Smooth muscle cell (in vitro differentiated cells): Measurements from ENCODE around the gene RAB3B. TPM values are rescaled to one million over a fixed set of nuclear protein-coding genes. Genes with fewer than 3 reads are reported as not detected.
"Not testable (repeated sequence)": the region's sequence is repeated elsewhere in the genome, so short reads cannot be mapped to it uniquely, and the experiment has no call there.

Experiments
- DNase-seq: peaks from one replicate; lab custom pipeline; 2025; ENCODE audit not compliant: unreplicated experiment; lab: John Stamatoyannopoulos, UW
- H2AFZ ChIP-seq: fragments of 200-600 bp; sonication (generic); 2 replicates; pipeline ENCODE4 v1.6.0; 2016; ENCODE audit warnings: antibody characterized with exemption, low read depth, mild to moderate bottlenecking
- H3F3A ChIP-seq: fragments of 200-600 bp; sonication (generic); 2 replicates; pipeline ENCODE4 v1.6.0; 2017; ENCODE audit warnings: antibody characterized with exemption, low read depth
- H3K27ac ChIP-seq: fragments of 200-600 bp; sonication (generic); 2 replicates; pipeline ENCODE4 v1.5.1; 2016; ENCODE audit warnings: low read depth, mild to moderate bottlenecking
- H3K27me3 ChIP-seq: fragments of 200-600 bp; sonication (generic); 2 replicates; pipeline ENCODE4 v1.6.1; 2016; ENCODE audit warnings: low read depth, mild to moderate bottlenecking
- H3K36me3 ChIP-seq: fragments of 200-600 bp; sonication (generic); 2 replicates; pipeline ENCODE4 v1.5.1; 2016; ENCODE audit warnings: low read depth
- H3K4me1 ChIP-seq: fragments of 200-600 bp; sonication (generic); 2 replicates; pipeline ENCODE4 v1.5.1; 2016; ENCODE audit warnings: low read depth
- H3K4me2 ChIP-seq: fragments of 200-600 bp; sonication (generic); 2 replicates; pipeline ENCODE4 v1.6.0; 2016; ENCODE audit warnings: mild to moderate bottlenecking
- H3K4me3 ChIP-seq: fragments of 200-600 bp; sonication (generic); 2 replicates; pipeline ENCODE4 v1.5.1; 2016; ENCODE audit warnings: mild to moderate bottlenecking
- H3K79me2 ChIP-seq: fragments of 200-600 bp; sonication (generic); 2 replicates; pipeline ENCODE4 v1.6.0; 2016; ENCODE audit warnings: low read depth, mild to moderate bottlenecking
- H3K9ac ChIP-seq: fragments of 200-600 bp; sonication (generic); 2 replicates; pipeline ENCODE4 v1.6.0; 2016; ENCODE audit warnings: low read depth
- H3K9me3 ChIP-seq: fragments of 200-600 bp; sonication (generic); replicated peaks from 2 replicates; pipeline ENCODE4 v1.5.1; 2016; ENCODE audit warnings: low read depth
- H4K20me1 ChIP-seq: fragments of 200-600 bp; sonication (generic); 2 replicates; pipeline ENCODE4 v1.6.0; 2016; ENCODE audit warnings: low read depth
- WGBS: methylation state at CpG from one replicate; pipeline ENCODE4 v1.1.7; 2016; ENCODE audit warnings: low lambda C conversion rate; 5-methylcytosine and 5-hydroxymethylcytosine counted together
- polyA plus RNA-seq: library from polyadenylated mRNA; unstranded; fragments of >200 nt; fragmentation: Nextera tagmentation; extraction: Ambion mirVana; gene quantifications from 2 replicates; pipeline ENCODE4 v1.2.1, GENCODE V29; 2016
- total RNA-seq: library from RNA; depleted of rRNA; stranded (reverse); fragments of >200 nt; gene quantifications from 2 replicates; pipeline ENCODE4 v1.2.3, GENCODE V29; 2014
- TF ChIP-seq, protein P1 (sequence below): fragments of 200-600 bp; sonication (generic); IDR thresholded peaks from 2 replicates; pipeline ENCODE4 v1.5.1; 2017; ENCODE audit warnings: borderline replicate concordance, mild to moderate bottlenecking, antibody characterized with exemption; ENCODE audit not compliant: insufficient read depth, poor library complexity, severe bottlenecking

Gene RAB3B
- total and polyA plus RNA-seq, 2 experiments from 2014 or later, result 3.5 to 9.3 TPM

DNA sequence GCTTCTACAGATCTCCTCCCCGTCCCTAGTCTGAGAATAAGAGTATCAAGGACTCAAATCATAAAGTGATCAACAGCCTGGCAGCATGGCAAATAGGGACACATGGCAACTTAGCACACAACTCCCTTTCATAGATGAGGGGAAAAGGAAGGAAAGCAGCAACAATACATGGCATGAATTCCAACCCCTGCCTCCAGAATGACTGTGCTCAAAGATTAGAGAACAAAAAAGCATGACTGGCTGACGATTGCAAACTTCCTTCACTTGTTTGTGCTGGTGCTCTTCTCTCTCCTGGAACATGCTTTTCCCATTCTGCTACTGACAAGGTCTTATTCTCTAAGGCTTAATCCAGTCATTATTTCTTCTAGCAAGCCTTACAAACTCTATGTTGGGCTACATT, 31.6 kb upstream of the RAB3B start:
- no peaks in the 10 kb centered on the region for H3K9me3 ChIP-seq
- H4K20me1 ChIP-seq, result no peaks in the 10 kb centered on the region
- no peak overlapping the region for H3K27ac ChIP-seq
- no peaks in the 10 kb centered on the region for H3K4me1 ChIP-seq
- H3K27me3 ChIP-seq, result no peaks in the 10 kb centered on the region
- H3K4me2 ChIP-seq, result no peak overlapping the region
- 88% methylated on average over 2 of the region's 2 CpGs for WGBS
- DNase-seq, result no peak
- no peak overlapping the region for H3K9ac ChIP-seq
- H3K4me3 ChIP-seq, result no peak overlapping the region
- no peak overlapping the region for H2AFZ ChIP-seq
- H3F3A ChIP-seq, result no peaks in the 10 kb centered on the region
- TF ChIP-seq, protein P1, sequence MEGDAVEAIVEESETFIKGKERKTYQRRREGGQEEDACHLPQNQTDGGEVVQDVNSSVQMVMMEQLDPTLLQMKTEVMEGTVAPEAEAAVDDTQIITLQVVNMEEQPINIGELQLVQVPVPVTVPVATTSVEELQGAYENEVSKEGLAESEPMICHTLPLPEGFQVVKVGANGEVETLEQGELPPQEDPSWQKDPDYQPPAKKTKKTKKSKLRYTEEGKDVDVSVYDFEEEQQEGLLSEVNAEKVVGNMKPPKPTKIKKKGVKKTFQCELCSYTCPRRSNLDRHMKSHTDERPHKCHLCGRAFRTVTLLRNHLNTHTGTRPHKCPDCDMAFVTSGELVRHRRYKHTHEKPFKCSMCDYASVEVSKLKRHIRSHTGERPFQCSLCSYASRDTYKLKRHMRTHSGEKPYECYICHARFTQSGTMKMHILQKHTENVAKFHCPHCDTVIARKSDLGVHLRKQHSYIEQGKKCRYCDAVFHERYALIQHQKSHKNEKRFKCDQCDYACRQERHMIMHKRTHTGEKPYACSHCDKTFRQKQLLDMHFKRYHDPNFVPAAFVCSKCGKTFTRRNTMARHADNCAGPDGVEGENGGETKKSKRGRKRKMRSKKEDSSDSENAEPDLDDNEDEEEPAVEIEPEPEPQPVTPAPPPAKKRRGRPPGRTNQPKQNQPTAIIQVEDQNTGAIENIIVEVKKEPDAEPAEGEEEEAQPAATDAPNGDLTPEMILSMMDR, result no peak
- peaks cover 6% of the 10 kb centered on the region for H3K36me3 ChIP-seq
- H3K79me2 ChIP-seq, result no peaks in the 10 kb centered on the region

DNA sequence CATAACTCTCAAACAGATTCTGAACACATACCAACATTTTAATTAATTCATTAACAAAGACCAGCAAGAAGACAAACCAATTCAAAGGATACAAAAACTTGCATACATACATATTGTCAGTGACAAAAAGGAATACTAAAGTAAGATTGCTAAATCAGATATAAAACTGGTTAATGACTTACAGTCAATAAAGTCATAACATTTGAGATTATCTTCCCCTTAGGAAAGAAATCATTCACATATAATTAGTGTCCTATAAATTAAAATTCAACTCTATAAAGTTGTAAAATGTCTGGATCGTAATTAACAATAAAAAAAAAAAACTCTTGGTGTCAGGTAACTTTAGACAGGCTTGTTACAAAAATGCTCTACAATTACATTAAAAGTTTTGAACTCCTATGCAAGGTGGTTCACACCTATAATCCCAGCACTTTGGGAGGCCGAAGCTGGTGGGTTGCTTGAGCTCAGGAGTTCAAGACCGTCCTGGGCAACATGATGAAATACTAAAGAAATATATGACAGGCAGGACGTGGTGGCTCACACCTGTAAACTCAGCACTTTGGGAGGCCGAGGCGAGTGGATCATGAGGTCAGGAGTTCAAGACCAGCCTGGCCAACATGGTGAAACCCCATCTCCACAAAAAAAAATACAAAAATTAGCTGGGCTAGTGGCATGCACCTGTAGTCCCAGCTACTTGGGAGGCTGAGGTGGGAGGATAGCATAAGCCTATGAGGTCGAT, 17.7 kb upstream of the RAB3B start:
- no peaks in the 10 kb centered on the region for H3K79me2 ChIP-seq
- no peak overlapping the region for H3K4me2 ChIP-seq
- no peaks in the 10 kb centered on the region for H3K36me3 ChIP-seq
- H4K20me1 ChIP-seq, result no peaks in the 10 kb centered on the region
- H3K27me3 ChIP-seq, result no peaks in the 10 kb centered on the region
- peaks cover 3% of the 10 kb centered on the region for H3F3A ChIP-seq
- H3K4me1 ChIP-seq, result peaks cover 17% of the 10 kb centered on the region
- no peak overlapping the region for H3K9ac ChIP-seq
- no peaks in the 10 kb centered on the region for H3K9me3 ChIP-seq
- no peak for DNase-seq
- 94% methylated on average over 7 of the region's 7 CpGs for WGBS
- no peak overlapping the region for H2AFZ ChIP-seq
- H3K27ac ChIP-seq, result no peak overlapping the region
- TF ChIP-seq, protein P1, result no peak
- H3K4me3 ChIP-seq, result no peak overlapping the region

DNA sequence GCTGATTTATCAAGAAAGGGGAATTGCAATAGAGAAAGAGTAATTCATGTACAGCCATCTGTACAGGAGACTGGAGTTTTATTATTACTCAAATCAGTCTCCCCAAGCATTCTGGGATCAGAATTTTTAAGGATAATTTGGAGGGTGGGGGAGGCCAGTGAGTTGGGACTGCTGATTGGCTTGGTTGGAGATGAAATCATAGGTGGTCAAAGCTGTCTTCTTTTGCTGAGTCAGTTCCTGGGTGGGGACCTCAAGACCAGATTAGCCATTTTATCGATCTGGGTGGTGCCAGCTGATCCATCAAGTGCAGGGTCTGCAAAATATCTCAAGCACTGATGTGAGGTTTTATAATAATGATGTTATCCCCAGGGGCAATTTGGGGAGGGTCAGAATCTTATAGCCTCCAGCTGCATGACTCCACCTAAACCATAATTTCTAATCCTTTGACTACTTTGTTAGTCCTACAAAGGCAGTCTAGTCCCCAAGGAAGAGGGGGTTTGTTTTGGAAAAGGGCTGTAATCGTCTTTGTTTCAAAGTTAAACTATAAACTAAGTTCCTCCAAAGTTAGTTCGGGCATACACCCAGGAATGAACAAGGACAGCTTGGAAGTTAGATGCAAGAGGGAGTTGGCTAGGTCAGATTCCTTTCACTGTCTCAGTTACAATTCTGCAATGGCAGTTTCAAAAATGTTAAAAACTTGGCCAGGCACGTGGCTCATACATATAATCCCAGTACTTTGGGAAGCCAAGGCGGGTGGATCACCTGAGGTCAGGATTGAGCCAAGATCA, 16.9 kb upstream of the RAB3B start:
- no peaks in the 10 kb centered on the region for H3K27me3 ChIP-seq
- no peaks in the 10 kb centered on the region for H3K36me3 ChIP-seq
- H3F3A ChIP-seq, result peaks cover 3% of the 10 kb centered on the region
- no peak for DNase-seq
- H3K9me3 ChIP-seq, result no peaks in the 10 kb centered on the region
- no peak overlapping the region for H3K9ac ChIP-seq
- H3K79me2 ChIP-seq, result no peaks in the 10 kb centered on the region
- H3K4me3 ChIP-seq, result no peak overlapping the region
- peaks cover 17% of the 10 kb centered on the region for H3K4me1 ChIP-seq
- 61% methylated on average over 5 of the region's 5 CpGs for WGBS
- H2AFZ ChIP-seq, result no peak overlapping the region
- no peak overlapping the region for H3K4me2 ChIP-seq
- H3K27ac ChIP-seq, result no peak overlapping the region
- TF ChIP-seq, protein P1, result no peak
- no peaks in the 10 kb centered on the region for H4K20me1 ChIP-seq

DNA sequence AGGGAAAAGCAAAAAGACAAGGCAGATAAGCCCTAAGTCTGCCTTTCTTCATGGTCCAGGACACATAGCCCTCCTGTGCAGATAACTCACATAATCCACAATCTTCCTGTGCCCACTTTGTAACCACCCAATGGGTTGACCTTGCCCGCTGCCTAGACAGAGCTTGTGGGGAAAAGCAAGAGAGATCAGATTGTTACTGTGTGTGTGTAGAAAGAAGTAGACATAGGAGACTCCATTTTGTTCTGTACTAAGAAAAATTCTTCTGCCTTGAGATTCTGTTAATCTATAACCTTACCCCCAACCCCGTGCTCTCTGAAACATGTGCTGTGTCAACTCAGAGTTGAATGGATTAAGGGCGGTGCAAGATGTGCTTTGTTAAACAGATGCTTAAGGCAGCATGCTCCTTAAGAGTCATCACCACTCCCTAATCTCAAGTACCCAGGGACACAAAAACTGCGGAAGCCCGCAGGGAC, 15.6 kb upstream of the RAB3B start:
- peak overlapping the region; percentile 20 for H3K9ac ChIP-seq
- not testable (repeated sequence) for H3K27me3 ChIP-seq, H3K4me3 ChIP-seq, H3F3A ChIP-seq, H2AFZ ChIP-seq, H3K36me3 ChIP-seq, H3K79me2 ChIP-seq, H4K20me1 ChIP-seq, H3K9me3 ChIP-seq, DNase-seq
- H3K4me1 ChIP-seq, result peaks cover 17% of the 10 kb centered on the region
- WGBS, result 26% methylated on average over 5 of the region's 5 CpGs
- peak overlapping the region; percentile 26 for H3K4me2 ChIP-seq
- H3K27ac ChIP-seq, result peak overlapping the region; percentile 74

DNA sequence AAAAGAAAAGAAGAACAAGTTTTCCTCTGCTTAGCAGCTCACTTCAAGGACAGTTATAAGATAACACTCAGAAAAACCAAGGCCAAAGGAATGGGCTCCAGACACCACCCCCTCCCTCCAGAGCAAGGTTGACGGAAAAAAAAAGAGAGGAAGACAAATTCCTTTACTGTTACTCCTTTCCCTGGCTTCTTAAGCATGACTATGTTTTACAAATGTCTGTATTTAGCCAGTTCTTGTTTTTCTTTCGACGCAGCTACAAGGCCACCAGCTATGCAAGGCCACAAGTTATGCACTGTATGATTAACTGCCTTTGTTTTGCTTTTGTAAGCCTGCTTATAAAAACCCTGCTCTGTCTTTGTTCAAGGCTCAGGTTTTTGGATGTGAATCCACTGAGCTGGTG, 15.0 kb upstream of the RAB3B start:
- peak overlapping the region; percentile 26 for H3K4me2 ChIP-seq
- H3K9me3 ChIP-seq, H4K20me1 ChIP-seq, H2AFZ ChIP-seq, H3K27me3 ChIP-seq, H3K36me3 ChIP-seq, H3K4me3 ChIP-seq, H3F3A ChIP-seq, H3K79me2 ChIP-seq, DNase-seq: not testable (repeated sequence)
- peak overlapping the region; percentile 20 for H3K9ac ChIP-seq
- H3K27ac ChIP-seq, result peak overlapping the region; percentile 74
- 0% methylated on average over 3 of the region's 3 CpGs for WGBS
- peaks cover 17% of the 10 kb centered on the region for H3K4me1 ChIP-seq
